Measurements from ENCODE around the gene NF1.

GRCh38 chr17:31269578-31269983 is 174.8 kb downstream of the NF1 start:
- no peak for TF ChIP-seq CTCF (IDR thresholded peaks at IDR 0.05; ENCODE audit: low read length)
- no peak for TF ChIP-seq EZH2 (optimal IDR thresholded peaks at IDR 0.05; ENCODE audit: low read depth, low read length)
